ENCODE measurements around the gene ELOVL2. TPM values are rescaled to one million over a fixed set of nuclear protein-coding genes. Genes with fewer than 3 reads are reported as not detected.

Gene ELOVL2
- total and polyA plus RNA-seq, 4 donors = 0.16 to 2.8 (median 0.24) TPM

DNA sequence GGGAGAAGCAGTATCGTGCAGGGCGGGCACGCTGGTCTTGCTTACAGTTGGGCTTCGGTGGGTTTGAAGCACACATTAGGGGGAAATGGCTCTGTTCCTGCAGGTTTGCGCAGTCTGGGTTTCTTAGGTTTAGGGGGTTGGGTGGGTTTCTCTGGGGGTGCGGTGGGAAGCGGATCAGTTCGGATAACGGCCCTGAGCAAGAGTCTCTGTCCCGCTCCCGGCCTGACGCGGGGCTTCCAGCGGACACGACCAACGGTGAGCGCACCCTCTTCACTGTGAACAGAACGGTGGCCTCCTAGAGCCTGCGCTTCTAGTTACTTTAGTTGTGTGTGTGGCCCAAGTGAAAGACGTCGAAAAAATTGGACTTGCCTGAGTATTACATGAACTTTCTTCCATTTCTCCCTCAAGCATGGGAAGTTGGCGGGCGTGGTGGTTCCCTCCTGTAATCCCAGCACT lies 635 bp upstream of the ELOVL2 start:
- H3K27ac ChIP-seq (ENCODE audit: low read depth in 1 of 2, low read length in 1 of 2) = no peak overlapping the region
- peaks cover 0 to 66% (median 35%) of the 10 kb centered on the region in 3 donors for H3K27me3 ChIP-seq (ENCODE audit: control insufficient read depth in 3 of 3, insufficient read depth in 3 of 3, low read length in 2 of 3)
- H3K4me1 ChIP-seq (ENCODE audit: control insufficient read depth in 5 of 5, insufficient read depth in 5 of 5, low read length in 5 of 5) = peaks cover 0 to 10% (median 0%) of the 10 kb centered on the region in 5 donors
- 30 to 39% methylated on average over 22 to 23 of the region's 23 CpGs for WGBS, 2 donors
- TF ChIP-seq, protein P1, sequence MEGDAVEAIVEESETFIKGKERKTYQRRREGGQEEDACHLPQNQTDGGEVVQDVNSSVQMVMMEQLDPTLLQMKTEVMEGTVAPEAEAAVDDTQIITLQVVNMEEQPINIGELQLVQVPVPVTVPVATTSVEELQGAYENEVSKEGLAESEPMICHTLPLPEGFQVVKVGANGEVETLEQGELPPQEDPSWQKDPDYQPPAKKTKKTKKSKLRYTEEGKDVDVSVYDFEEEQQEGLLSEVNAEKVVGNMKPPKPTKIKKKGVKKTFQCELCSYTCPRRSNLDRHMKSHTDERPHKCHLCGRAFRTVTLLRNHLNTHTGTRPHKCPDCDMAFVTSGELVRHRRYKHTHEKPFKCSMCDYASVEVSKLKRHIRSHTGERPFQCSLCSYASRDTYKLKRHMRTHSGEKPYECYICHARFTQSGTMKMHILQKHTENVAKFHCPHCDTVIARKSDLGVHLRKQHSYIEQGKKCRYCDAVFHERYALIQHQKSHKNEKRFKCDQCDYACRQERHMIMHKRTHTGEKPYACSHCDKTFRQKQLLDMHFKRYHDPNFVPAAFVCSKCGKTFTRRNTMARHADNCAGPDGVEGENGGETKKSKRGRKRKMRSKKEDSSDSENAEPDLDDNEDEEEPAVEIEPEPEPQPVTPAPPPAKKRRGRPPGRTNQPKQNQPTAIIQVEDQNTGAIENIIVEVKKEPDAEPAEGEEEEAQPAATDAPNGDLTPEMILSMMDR (IDR thresholded peaks at IDR 0.05; ENCODE audit: control extremely low read depth, extremely low read depth) = no peak
- no peak overlapping the region for H3K4me3 ChIP-seq
- peaks cover 0 to 6% (median 0%) of the 10 kb centered on the region in 4 donors for H3K9me3 ChIP-seq (ENCODE audit: control insufficient read depth in 4 of 4, insufficient read depth in 3 of 4, low read length in 3 of 4)
- ATAC-seq (ENCODE audit: insufficient read depth, low FRiP score) (no peak), DNase-seq (no peak)
- H3K36me3 ChIP-seq (ENCODE audit: control insufficient read depth in 4 of 4, insufficient read depth in 4 of 4, low read length in 4 of 4) = no peaks in the 10 kb centered on the region
- H3K9ac ChIP-seq (ENCODE audit: insufficient read depth in 1 of 2, low read length in 2 of 2) = no peak overlapping the region

DNA sequence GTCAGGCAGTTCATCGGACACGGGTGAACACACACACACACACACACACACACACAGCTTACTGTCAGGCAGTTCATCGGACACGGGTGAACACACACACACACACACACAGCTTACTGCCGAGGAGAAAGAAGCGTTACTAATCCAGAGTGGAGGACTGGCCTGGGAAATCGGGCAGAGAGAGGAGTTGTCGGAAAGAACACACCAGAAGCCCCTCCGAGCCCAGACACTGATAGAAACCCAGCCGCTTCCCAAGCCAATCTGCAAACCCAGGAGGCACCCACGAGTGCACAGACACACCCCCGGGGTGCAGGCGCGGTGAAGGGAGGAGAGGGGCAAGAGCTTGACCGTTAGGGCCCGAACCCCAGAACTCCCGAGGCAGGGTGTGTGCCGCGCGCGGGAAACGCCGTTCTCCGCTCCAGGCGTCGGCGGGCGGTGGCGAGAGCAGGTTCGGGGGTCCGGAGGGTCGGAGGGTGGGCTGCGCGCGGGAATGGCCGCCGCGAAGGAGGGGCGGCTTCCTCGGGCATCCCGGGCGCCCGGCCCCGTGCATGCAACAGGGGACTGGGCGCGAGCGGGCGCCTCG lies 636 bp downstream of the ELOVL2 start:
- H3K36me3 ChIP-seq (ENCODE audit: control insufficient read depth in 4 of 4, insufficient read depth in 4 of 4, low read length in 4 of 4) = no peaks in the 10 kb centered on the region
- 2 to 3% methylated on average over 30 to 49 of the region's 49 CpGs for WGBS, 2 donors
- peak; percentile 20 for ATAC-seq (ENCODE audit: insufficient read depth, low FRiP score)

DNA sequence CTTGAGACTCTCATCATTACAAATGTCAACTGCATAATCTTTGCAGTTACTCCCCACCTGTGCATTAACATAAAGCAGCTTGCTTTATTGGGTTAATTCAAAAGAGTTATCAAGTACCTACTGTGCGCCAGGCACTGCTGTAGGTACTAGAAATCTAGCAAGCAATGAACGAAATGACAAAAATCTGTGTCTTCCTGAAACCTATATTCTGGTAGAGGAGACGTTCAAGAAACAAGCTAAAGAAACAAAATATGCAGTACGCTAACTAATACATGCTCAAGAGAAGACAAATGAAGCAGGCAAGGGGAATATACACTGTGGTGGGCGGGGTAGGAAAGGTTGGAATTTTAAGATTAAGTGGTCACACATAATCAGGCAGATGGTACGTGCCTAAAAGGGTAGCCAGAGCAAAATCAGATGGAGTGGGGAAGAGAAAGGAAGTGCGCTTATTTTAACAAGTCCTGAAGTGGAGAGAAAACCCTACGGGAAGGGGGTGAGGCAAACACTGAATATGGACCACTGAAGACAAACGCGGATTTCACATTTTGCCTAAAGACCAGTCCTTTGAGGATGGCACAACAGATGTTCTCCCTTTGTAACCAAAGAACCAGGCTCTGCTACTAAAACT lies 1.2 kb downstream of the ELOVL2 start:
- Histone ChIP-seq H3K36me3 (ENCODE audit: control insufficient read depth in 4 of 4, insufficient read depth in 4 of 4, low read length in 4 of 4) (no peaks in the 10 kb centered on the region), H3K9ac (ENCODE audit: insufficient read depth in 1 of 2, low read length in 2 of 2) (no peak overlapping the region), H3K9me3 (ENCODE audit: control insufficient read depth in 4 of 4, insufficient read depth in 3 of 4, low read length in 3 of 4) (peaks cover 0 to 6% (median 0%) of the 10 kb centered on the region in 4 donors), H3K27ac (ENCODE audit: low read depth in 1 of 2, low read length in 1 of 2) (no peak overlapping the region), H3K4me1 (ENCODE audit: control insufficient read depth in 5 of 5, insufficient read depth in 5 of 5, low read length in 5 of 5) (peaks cover 0 to 10% (median 0%) of the 10 kb centered on the region in 5 donors), H3K4me3 (no peak overlapping the region), H3K27me3 (ENCODE audit: control insufficient read depth in 3 of 3, insufficient read depth in 3 of 3, low read length in 2 of 3) (peaks cover 0 to 74% (median 35%) of the 10 kb centered on the region in 3 donors)
- peak in 1 of 3 donors; percentile 13 for DNase-seq
- WGBS, 2 donors = 29 to 30% methylated on average over 10 of the region's 10 CpGs
- no peak for ATAC-seq (ENCODE audit: insufficient read depth, low FRiP score)
- TF ChIP-seq, protein P1 (IDR thresholded peaks at IDR 0.05; ENCODE audit: control extremely low read depth, extremely low read depth) = no peak

More for the DNA sequence above, 636 bp downstream of the ELOVL2 start:
- TF ChIP-seq, protein P1 (IDR thresholded peaks at IDR 0.05; ENCODE audit: control extremely low read depth, extremely low read depth) = no peak
- peak; percentile 29 to 47 (median 43) for DNase-seq
- Histone ChIP-seq H3K4me1 (ENCODE audit: control insufficient read depth in 5 of 5, insufficient read depth in 5 of 5, low read length in 5 of 5) (peaks cover 0 to 10% (median 0%) of the 10 kb centered on the region in 5 donors), H3K4me3 (no peak overlapping the region), H3K27ac (ENCODE audit: low read depth in 1 of 2, low read length in 1 of 2) (no peak overlapping the region), H3K9ac (ENCODE audit: insufficient read depth in 1 of 2, low read length in 2 of 2) (no peak overlapping the region), H3K9me3 (ENCODE audit: control insufficient read depth in 4 of 4, insufficient read depth in 3 of 4, low read length in 3 of 4) (peaks cover 0 to 6% (median 0%) of the 10 kb centered on the region in 4 donors), H3K27me3 (ENCODE audit: control insufficient read depth in 3 of 3, insufficient read depth in 3 of 3, low read length in 2 of 3) (peaks cover 0 to 74% (median 35%) of the 10 kb centered on the region in 3 donors)
